Nucleus accumbens (tissue), 56 donors: ENCODE measurements around the gene PGLYRP3.

Experiments
- DNase-seq, 56 donors: peaks; one replicate each; lab custom pipeline; 2025; lab: John Stamatoyannopoulos, UW

Gene PGLYRP3, protein sequence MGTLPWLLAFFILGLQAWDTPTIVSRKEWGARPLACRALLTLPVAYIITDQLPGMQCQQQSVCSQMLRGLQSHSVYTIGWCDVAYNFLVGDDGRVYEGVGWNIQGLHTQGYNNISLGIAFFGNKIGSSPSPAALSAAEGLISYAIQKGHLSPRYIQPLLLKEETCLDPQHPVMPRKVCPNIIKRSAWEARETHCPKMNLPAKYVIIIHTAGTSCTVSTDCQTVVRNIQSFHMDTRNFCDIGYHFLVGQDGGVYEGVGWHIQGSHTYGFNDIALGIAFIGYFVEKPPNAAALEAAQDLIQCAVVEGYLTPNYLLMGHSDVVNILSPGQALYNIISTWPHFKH

DNA sequence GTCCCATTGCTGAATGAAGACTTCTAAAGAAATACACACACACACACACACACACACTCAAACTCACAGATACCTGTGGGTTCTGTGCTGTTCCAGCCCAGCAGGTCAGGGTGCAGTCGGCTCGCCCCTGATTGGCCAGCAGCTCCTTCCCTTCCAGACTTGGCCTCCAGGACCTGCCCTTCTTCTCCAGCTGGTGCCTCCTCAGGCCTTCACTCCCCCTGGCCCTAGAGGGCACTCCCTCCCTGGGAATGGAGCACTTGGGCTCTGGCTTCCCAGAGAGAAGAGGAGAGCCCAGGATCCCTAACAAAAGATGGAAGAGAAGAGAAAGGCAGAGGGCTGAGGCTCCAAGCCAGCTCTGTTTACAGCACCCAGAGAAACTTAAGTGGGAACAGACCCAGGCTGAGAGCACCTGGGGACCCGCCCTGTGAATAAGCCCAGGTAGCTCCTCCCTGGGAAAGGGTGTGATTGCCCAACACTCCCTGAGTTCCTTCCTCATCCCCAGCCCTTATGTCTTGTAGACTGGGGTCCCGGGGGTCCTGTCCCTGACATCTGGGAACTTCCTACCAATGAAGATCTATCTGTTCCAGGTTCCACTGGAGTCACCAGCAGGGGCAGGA, at the start of gene PGLYRP3:
Gene PGLYRP3, minus strand, starts transcription at position 383 of the 617 bp plus-strand sequence. CDS start 2,287 bp downstream, outside the sequence.
- DNase-seq, result no peak

DNA sequence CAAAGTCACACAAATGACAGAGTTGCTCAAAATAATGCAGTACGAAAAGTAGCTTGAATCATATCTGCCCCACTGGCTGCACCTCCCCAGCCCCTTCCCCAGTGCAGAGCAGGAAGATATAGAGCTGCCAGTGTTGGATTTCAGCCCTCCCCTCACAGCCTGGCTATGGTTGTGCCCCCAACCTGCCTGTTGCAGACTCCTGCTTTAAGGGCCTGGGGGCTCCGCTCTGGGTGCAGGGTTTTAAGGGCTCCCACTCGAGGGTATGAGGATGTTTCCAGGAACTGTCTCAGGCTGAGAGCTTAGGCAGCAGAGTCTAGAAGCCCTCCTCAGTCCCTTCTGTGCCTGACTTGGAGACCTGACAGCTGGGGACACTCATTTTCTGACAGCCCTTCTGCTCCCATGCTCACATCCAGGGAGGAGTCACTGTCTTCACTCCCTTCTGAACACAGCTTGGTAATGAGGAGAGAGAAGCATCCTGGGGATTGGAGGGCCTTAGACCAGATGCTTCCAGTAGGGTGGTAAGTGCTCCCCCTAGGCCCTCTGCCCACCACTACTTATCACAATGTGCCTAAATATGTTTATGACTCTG, 49.5 kb upstream of the PGLYRP3 start:
- DNase-seq, result no peak

DNA sequence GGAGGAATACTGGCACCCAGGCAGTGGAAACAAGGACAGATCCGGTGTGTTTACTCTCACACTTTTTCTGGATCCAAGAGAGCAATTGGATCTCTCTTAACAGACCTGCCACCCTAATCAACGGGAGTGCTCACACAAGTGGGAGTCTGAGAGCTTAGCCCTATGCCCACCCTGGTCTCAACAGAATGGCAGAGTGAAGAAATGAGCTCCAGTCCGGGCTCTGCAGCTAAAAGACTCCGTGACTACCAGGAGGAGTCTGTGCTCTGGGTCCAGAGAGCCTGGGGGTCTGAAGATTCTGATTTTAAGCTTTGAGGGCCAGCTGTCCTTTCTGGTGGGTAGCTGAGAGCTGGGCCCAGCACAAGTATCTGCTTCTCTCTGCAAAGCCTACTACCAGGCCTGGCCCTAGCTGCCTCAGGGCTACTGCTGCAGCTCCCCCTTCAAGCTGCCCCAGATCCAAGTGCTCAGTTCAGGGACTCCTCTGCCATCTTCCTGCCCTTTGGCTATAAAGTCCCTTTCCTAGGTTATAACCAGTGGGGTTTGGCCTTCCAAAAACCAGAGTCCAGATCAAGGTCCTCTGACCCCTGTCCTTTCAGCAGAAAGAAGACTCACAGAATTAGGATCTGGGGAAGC, 48.8 kb upstream of the PGLYRP3 start:
- DNase-seq, result no peak

DNA sequence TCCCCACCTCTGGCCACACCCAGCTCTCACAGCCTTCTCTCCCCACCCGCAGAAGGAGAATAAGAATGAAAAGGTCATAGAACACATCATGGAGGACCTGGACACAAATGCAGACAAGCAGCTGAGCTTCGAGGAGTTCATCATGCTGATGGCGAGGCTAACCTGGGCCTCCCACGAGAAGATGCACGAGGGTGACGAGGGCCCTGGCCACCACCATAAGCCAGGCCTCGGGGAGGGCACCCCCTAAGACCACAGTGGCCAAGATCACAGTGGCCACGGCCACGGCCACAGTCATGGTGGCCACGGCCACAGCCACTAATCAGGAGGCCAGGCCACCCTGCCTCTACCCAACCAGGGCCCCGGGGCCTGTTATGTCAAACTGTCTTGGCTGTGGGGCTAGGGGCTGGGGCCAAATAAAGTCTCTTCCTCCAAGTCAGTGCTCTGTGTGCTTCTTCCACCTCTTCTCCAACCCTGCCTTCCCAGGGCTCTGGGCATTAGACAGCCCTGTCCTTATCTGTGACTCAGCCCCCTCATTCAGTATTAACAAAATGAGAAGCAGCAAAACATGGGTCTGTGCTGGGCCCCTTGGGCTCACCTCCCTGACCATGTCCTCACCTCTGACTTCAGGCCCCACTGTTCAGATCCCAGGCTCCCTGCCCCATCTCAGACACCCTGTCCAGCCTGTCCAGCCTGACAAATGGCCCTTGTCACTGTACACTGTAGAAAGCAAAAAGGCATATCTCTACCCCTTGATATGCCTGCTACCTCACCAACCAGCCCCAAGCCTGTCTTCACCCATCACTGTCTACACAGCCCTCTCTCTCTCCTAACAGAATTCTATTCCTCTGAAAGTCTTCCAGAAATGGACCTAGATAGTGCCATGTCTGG, 48.1 kb upstream of the PGLYRP3 start:
- no peak for DNase-seq

DNA sequence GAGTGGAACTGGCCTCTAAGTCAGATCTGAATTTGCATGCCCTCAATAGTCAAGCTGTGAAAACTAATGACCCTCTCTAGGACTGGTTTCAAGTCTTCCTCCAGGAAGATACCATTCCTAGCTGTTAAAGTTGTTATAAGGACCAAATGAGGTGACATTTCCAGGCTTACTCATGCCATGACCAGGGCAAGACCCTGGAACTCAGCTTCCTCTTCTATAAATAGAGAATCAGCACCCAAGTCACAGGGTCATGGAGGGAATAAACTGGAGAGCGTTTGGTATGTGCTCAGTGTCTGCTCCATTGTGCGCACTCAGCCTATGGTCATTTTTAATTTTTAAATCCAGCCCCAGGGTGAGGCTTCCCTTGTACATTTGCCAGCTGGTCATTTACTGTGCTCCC, 47.4 kb upstream of the PGLYRP3 start:
- DNase-seq, result no peak

DNA sequence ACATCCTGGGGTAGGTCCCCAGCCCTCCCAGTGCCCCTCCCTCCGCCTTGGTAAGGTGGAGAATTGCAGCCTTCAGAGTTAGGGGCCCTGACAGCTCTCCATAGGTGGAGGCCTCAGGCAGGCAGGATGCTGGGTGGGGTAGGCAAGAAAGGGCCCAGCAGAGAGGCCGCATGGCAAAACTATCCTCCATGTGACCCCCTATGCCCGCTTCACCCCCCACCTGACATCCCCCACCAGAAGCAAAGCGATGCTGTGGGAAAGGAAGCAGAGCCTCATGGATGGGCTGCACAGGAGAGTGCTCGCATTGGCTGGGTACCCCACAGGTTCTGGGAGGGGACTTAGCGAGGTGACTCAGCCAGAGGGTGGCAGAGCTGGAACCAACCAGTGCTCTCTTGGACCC, 46.5 kb upstream of the PGLYRP3 start:
- no peak for DNase-seq

DNA sequence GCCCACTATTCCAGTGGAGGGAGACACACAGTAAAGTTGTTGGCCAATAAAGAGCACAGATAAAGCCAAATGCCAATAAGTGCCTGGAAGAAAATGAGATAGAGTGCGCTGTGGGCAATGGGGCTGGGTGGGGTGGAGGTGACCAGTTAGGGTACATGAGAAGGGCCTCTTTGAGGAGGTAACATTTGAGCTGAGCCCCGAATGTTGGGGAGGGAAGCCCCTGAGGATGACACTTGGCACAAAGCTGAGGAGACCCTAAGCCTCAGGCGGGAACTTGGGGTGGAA, 45.9 kb upstream of the PGLYRP3 start:
- no peak for DNase-seq

DNA sequence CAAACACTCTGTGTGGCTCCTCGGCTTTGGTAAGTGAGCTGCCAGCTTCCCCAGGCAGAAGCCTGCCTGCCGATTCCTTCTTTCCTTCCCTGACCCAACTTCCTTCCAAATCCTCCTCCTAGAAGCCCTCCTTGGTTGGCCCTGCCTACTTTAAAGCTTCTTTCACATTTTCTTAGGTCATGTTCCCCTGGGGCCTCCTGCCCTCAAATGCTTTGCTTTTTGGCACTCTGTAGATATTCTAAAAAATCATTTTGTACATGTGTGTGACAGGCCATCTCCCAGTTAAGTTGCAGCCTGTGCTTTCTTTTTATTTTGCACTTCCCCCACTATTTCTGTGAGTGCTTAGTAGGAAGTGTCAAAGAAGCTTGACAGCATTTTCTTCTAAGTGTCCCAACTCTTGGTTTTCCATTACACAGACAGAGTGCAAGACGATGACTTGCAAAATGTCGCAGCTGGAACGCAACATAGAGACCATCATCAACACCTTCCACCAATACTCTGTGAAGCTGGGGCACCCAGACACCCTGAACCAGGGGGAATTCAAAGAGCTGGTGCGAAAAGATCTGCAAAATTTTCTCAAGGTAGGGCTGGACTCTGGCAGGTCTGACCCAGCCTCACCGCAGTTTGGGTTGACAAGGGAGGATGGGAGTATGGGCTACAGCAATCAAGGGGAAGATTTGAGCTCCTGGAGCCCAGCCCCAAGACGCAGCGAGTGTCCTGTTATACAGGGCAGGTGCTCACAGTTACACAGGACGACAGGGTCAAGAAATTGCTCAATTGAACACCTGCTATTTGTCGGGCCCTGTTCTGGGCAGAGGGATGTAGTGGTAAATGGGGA, 45.3 kb upstream of the PGLYRP3 start, which contains the start of gene S100A9:
Gene S100A9, plus strand, starts transcription at position 2 of the 838 bp plus-strand sequence. Its CDS starts 430 bp downstream, at position 432.
- no peak for DNase-seq

DNA sequence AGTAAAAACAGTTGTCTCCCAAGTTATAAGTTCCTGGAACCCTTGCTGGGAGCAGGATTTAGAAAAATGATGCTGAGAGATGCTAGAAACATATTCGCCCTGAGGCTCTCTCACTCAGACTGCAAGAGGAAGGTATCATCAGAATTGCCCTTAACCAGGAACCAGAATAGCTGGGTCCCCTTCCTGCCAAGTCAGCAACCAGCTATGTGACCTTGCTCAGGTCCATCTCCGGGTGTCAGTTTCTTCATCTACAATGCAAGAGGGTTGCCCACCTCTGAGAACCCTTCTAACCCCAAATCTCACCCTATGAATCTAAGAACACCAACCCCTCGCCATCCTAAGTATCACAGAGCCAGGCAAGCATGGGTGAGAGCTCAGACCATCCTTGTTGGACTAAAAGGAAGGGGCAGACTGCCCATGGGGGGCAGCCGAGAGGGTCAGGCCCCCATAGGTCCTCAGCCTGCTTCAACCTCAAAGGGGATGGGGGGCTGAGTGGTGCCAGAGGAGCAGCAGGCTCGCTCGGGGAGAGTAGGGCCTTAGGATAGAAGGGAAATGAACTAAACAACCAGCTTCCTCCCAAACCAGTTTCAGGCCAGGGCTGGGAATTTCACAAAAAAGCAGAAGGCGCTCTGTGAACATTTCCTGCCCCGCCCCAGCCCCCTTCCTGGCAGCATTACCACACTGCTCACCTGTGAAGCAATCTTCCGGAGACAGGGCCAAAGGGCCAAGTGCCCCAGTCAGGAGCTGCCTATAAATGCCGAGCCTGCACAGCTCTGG, 44.5 kb upstream of the PGLYRP3 start:
- DNase-seq, result peak in 2 of 56 donors; percentile 6 to 9

DNA sequence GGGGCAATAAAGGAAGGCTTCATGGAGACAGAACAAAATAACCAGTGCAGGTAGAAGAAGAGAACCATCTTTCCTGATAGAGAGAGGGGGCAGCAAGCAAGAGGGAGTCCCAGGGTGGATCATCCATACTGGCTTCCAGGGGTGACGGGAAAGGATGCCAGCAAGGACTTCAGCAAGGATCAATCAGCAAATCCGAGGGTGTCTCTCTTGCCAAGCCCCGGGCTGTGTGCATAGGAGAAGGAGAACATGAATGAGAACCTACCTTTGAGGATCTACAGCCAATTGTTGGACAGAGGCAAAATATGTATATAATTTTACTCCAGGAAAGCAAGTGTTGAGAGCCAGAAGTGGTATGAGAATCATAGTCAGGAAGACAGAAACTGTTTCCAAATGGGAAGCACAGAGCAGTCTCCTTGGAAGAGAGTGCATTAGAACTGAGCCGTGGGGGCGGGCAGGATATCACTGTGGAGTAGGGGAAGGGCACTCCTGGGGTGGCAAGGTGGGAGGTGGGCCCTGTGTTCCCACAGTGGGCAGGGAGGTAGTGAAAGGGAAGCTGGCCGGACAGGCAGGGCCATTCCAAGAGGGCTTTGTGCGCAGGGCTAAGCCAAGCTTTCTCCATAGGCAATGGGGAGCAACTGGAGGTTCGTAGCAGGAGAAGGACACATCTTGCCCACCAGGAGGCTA, 43.8 kb upstream of the PGLYRP3 start:
- DNase-seq, result no peak

DNA sequence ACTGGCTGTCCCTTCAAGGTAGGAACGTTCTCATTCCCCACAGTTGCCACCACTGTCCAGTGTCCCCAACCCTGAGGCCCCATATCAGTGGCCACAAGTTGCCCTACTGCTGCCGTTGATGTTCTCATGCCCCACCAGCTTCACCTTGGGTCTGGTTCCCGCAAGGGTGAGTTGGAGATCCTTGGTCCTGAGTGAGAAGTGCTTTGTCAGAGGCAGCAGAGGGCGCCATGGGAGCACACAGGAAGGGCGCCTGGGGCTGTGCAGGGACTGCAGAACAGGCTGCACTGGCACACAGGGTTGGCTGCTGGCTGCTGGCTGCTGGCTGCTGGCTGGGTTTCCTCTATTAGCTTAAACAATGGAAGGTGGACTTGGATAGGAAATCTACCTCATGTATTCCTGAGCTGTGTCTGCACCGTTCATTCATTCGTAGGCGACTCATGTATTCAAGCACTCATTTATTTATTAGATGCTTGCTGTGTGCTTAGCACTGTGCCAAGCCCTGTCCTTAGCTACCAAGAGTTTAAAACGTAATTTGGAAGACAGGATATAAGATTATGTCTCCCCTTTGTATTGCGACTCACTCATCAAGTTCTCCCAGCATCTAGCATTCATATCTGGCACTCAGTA, 42.8 kb upstream of the PGLYRP3 start:
- DNase-seq, result peak in 4 of 56 donors; percentile 4 to 27 (median 7)

DNA sequence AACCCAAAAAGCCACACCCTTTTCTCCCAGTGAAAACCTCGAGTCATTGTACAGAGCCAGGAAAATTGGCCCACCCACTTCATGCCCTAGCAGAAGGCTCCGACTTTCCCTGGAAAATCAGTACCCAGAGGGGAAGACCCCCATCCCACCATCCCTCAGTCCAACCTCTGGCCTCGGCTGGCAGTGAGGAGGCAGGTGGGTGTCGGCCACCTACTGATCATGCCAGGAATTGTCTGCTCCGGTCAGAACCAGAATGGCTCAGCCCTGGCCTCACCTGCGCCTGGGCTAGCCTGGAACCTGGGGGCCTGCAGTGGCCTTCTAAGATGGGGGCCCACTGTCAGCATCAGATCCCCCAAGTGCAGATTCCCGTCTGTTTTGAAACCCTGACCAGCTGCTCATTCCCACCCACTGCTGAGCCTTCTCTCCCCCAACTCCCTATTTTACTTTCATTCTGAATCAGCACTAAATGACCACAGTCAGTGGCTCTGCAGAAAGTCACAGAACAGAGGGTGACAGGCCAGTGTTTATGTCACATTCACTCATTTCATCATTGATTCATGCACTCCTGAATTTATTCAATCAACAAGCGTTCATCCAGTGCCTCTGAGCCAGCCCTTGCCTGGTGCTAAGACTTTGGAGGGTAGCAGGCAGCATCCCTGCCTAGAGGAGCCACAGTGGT, 41.9 kb upstream of the PGLYRP3 start:
- DNase-seq, result no peak

DNA sequence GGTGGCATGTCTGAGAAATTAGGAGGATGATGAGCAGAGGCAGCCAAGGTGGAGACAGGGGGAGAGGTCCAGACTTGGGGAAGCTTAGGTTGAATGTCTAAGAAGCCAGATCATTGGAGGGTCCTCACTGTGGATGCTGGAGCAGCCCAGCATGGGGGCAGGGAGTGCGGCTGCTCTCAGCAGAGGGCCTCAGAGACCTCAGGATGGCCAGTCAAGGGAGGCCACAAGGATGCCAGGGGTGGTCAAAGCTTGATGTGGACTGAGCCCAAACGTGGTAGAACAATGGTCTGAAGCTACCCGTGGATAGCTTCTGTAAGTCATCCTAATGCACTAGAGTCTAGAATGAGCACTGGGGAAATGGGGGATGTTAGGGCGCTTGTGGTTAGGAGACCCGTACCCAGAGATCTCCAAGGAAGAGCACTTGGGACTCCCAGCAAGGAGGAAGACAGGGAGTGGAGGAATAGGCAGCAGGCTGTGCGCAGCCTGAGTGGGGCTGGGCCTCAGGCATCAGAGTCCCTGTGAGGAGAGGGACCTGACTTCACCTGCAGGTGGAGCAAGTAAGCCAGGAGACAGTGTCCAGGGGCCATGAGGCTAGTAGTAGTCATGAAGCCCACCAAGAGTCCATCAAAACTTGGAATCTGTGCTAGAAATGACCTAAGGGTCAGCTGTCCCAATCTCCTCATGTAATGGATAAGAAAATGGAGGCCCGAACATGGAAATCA, 40.6 kb upstream of the PGLYRP3 start:
- DNase-seq, result no peak

DNA sequence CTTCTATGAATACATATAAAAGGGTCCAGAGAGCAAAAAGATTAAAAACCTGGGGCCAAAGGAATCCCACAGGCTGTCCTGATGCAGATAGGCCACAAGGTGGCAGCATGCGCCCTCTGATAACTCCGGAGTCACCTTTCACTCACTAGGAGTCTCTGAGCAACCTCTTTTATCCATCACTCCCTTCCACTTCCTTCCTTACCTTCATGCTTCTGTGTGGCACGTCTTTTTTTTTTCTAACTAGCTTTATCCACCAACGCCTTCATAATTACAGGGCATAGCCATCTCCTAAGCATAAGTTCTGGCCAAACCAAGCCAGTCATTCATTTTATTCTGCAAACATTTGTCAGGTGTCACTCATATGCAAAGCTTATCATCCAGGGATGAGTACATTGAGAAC, 39.8 kb upstream of the PGLYRP3 start:
- DNase-seq, result peak in 41 of 56 donors; percentile 1 to 74 (median 17)

DNA sequence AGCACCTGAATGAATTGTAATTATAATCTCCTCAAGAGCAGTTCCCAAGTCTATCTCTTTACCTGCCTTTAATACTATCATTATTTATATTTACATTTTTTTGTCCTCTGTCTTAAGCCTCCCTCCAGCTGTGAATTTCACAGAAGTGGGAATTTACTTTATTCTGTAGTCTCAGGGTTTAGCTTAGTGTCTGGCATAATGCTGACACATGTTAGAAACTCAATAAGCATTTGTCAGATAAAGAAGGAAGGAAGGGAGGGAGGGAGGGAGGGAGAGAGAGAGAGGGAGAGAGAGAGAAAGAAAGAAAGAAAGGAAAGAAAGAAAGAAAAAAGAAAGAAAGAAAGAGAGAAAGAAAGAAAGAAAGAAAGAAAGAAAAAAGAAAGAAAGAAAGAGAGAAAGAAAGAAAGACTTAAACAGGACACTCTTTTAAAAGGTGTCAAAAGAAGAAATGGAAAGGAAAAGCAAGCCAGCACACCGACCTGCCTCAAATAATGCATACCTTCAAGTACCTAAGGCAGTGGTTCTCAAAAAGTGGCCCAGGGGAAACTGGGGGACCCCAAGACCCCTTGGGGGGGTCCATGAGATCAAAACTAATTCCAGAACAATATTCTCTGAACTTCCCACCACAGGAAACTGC, 37.7 kb upstream of the PGLYRP3 start:
- no peak for DNase-seq
